HG03558 (cell line): Measurements from ENCODE around the gene PAX3.
"Not testable (repeated sequence)": the region's sequence is repeated elsewhere in the genome, so short reads cannot be mapped to it uniquely, and the experiment has no call there.

Source experiments
- ATAC-seq: cut with Tn5 transposase; IDR thresholded peaks from one replicate; pipeline ENCODE4 v1.9.1; 2021; ENCODE audit warnings: moderate number of reproducible peaks; ENCODE audit not compliant: unreplicated experiment; ENCODE audit errors: extremely low read depth

Gene PAX3

GRCh38 chr2:222160944-222161343, 137.9 kb downstream of the PAX3 start:
- no peak for ATAC-seq

GRCh38 chr2:222160125-222160524, 138.7 kb downstream of the PAX3 start:
- no peak for ATAC-seq

GRCh38 chr2:222159221-222159620, 139.6 kb downstream of the PAX3 start:
- no peak for ATAC-seq

GRCh38 chr2:222155003-222155664, 143.7 kb downstream of the PAX3 start:
- ATAC-seq: not testable (repeated sequence)
